SK-N-MC (cell line): ENCODE results near the gene PSMB9.

Experiments used
- EZH2 ChIP-seq: fragments of 200-600 bp; sonication (generic); IDR thresholded peaks from one replicate; pipeline ENCODE4 v1.6.1; 2017; ENCODE audit warnings: antibody characterized with exemption
- FOXP2 ChIP-seq: optimal IDR thresholded peaks from 2 replicates; pipeline ENCODE3; 2011; ENCODE audit warnings: mild to moderate bottlenecking, moderate library complexity; ENCODE audit not compliant: insufficient read depth; ENCODE audit errors: extremely low read length, control extremely low read depth
- POLR2AphosphoS5 ChIP-seq: IDR thresholded peaks from 2 replicates; pipeline ENCODE4 v1.6.1; 2012; ENCODE audit warnings: mild to moderate bottlenecking, low read depth, low read length, borderline replicate concordance

DNA sequence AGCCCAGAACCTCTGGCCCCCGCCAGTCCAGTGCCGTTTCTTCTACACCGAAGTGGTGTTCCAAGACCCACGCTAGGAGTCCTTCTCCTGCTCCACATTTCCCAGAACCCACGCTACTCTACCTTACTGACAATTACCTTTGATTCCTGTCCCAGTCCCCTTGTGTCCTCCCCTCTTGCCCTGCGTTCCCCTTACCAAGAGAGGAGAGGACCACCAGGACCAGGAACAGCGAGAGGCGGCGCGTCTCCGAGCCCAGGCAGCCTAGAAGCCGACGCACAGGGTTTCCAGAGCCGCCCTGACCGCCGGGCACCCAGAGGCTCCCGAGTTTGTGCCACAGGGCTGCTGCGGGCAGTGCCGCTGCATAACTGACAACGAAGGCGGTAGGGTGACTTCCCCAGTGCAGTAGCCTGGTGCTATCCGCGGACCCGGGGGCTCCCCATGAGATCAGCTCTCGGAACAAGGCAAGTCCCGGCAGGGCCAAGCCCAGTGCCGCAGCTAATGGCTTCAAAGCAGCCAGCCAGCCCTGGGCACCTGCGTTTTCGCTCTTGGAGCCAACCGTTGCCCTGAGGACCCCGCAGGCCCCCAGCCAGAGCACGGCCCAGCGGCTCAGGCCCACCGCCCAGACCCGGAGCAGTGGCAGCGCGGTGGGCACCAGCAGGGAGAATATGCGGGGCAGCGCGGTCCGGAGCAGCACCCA, 1.0 kb upstream of the PSMB9 start:
- no peak for TF ChIP-seq EZH2
- TF ChIP-seq POLR2AphosphoS5, result no peak
- TF ChIP-seq FOXP2, result no peak
